ENCODE measurements around the gene FIBCD1.

The FIBCD1 gene

GRCh38 chr9:130861372-130862180 lies 77.5 kb downstream of the FIBCD1 start:
- Histone ChIP-seq H3K27ac (ENCODE audit: low read depth, low read length) (peak overlapping the region; percentile 80), H3K4me3 (ENCODE audit: low read depth in 1 of 5, low read length in 5 of 5) (no peak overlapping the region), H3K27me3 (ENCODE audit: control insufficient read depth in 5 of 5, insufficient read depth in 4 of 5, low read length in 5 of 5) (no peaks in the 10 kb centered on the region), H3K9me3 (ENCODE audit: control insufficient read depth in 5 of 5, low read length in 5 of 5) (no peaks in the 10 kb centered on the region), H3K36me3 (ENCODE audit: control insufficient read depth in 5 of 5, insufficient read depth in 5 of 5, low read length in 5 of 5) (peaks cover 3 to 53% (median 33%) of the 10 kb centered on the region in 5 donors), H3K4me1 (ENCODE audit: control insufficient read depth in 5 of 5, insufficient read depth in 5 of 5, low read length in 5 of 5) (peaks cover 21 to 86% (median 65%) of the 10 kb centered on the region in 5 donors), H3K9ac (ENCODE audit: low read length in 5 of 5) (no peak overlapping the region)

DNA sequence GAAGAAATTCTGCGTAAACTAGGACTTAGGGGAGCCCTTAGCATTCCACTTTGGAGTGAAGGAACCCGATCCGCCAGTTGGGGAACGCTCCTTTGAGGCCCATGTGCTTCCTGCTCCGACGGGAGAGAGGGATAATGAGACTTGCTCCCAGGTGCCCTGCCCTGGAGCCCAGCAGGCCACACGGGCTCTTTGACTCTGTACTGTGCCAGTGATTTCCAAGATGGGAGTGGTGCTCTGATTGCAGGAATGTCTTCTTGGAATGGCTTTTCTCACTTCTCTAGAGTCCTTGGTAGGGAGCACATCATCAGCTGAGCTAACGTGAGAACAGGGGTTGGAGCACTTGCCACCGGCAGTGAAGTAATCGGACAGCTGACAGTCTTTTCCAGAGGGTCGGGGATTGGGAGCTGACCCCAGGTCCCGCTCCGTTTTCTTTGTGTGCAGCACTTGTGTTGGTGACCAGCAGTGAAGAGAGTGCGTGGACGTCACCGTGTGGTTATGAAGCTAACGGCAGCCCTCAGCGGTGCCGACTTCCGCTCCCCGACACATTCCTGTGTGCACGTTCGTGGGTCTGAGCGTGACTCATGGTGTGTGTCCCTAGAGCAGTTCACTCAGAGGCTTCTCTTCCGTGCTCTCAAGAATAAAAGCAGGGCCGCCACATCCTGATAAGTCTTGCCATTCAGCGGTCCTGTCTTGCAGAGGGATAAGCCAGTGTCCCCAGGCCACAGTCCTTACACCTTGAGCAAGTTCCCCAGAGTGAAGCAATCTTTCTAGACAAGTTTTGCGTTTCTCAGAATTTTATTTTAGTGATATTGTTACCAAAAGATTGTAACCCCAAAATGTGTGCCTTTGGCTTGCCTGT lies 78.4 kb downstream of the FIBCD1 start:
- Histone ChIP-seq H3K36me3 (ENCODE audit: control insufficient read depth in 5 of 5, insufficient read depth in 5 of 5, low read length in 5 of 5) (peaks cover 6 to 60% (median 40%) of the 10 kb centered on the region in 5 donors), H3K4me3 (ENCODE audit: low read depth in 1 of 5, low read length in 5 of 5) (peak overlapping the region in 4 of 5 donors; percentile 32 to 45 (median 44)), H3K9ac (ENCODE audit: low read length in 5 of 5) (peak overlapping the region in 2 of 5 donors; percentile 5 to 39)

GRCh38 chr9:130858739-130859705 lies 80.0 kb downstream of the FIBCD1 start:
- Histone ChIP-seq H3K27me3 (ENCODE audit: control insufficient read depth in 5 of 5, insufficient read depth in 4 of 5, low read length in 5 of 5) (no peaks in the 10 kb centered on the region), H3K36me3 (ENCODE audit: control insufficient read depth in 5 of 5, insufficient read depth in 5 of 5, low read length in 5 of 5) (peaks cover 17 to 67% (median 44%) of the 10 kb centered on the region in 5 donors), H3K4me3 (ENCODE audit: low read depth in 1 of 5, low read length in 5 of 5) (no peak overlapping the region), H3K27ac (ENCODE audit: low read depth, low read length) (peak overlapping the region; percentile 69), H3K9me3 (ENCODE audit: control insufficient read depth in 5 of 5, low read length in 5 of 5) (no peaks in the 10 kb centered on the region), H3K9ac (ENCODE audit: low read length in 5 of 5) (peak overlapping the region in 2 of 5 donors; percentile 14 to 29), H3K4me1 (ENCODE audit: control insufficient read depth in 5 of 5, insufficient read depth in 5 of 5, low read length in 5 of 5) (peaks cover 20 to 62% (median 58%) of the 10 kb centered on the region in 5 donors)

More for the DNA sequence above, 78.4 kb downstream of the FIBCD1 start:
- H3K27me3 ChIP-seq (ENCODE audit: control insufficient read depth in 5 of 5, insufficient read depth in 4 of 5, low read length in 5 of 5), result no peaks in the 10 kb centered on the region
- H3K4me1 ChIP-seq (ENCODE audit: control insufficient read depth in 5 of 5, insufficient read depth in 5 of 5, low read length in 5 of 5), result peaks cover 20 to 77% (median 59%) of the 10 kb centered on the region in 5 donors
- H3K9me3 ChIP-seq (ENCODE audit: control insufficient read depth in 5 of 5, low read length in 5 of 5), result no peaks in the 10 kb centered on the region
- peak overlapping the region; percentile 80 for H3K27ac ChIP-seq (ENCODE audit: low read depth, low read length)

GRCh38 chr9:130857864-130858738 lies 80.9 kb downstream of the FIBCD1 start:
- Histone ChIP-seq H3K9me3 (ENCODE audit: control insufficient read depth in 5 of 5, low read length in 5 of 5) (no peaks in the 10 kb centered on the region), H3K4me1 (ENCODE audit: control insufficient read depth in 5 of 5, insufficient read depth in 5 of 5, low read length in 5 of 5) (peaks cover 17 to 53% (median 51%) of the 10 kb centered on the region in 5 donors), H3K27ac (ENCODE audit: low read depth, low read length) (peak overlapping the region; percentile 69), H3K9ac (ENCODE audit: low read length in 5 of 5) (peak overlapping the region in 1 of 5 donors; percentile 14), H3K36me3 (ENCODE audit: control insufficient read depth in 5 of 5, insufficient read depth in 5 of 5, low read length in 5 of 5) (peaks cover 17 to 62% (median 40%) of the 10 kb centered on the region in 5 donors), H3K27me3 (ENCODE audit: control insufficient read depth in 5 of 5, insufficient read depth in 4 of 5, low read length in 5 of 5) (no peaks in the 10 kb centered on the region), H3K4me3 (ENCODE audit: low read depth in 1 of 5, low read length in 5 of 5) (no peak overlapping the region)

- no peak overlapping the region for H3K9ac ChIP-seq (ENCODE audit: low read length in 5 of 5)
- no peaks in the 10 kb centered on the region for H3K9me3 ChIP-seq (ENCODE audit: control insufficient read depth in 5 of 5, low read length in 5 of 5)
- H3K36me3 ChIP-seq (ENCODE audit: control insufficient read depth in 5 of 5, insufficient read depth in 5 of 5, low read length in 5 of 5), result peaks cover 17 to 52% (median 34%) of the 10 kb centered on the region in 5 donors
- no peak overlapping the region for H3K27ac ChIP-seq (ENCODE audit: low read depth, low read length)
- H3K4me1 ChIP-seq (ENCODE audit: control insufficient read depth in 5 of 5, insufficient read depth in 5 of 5, low read length in 5 of 5), result peaks cover 13 to 40% (median 39%) of the 10 kb centered on the region in 5 donors
- no peak overlapping the region for H3K4me3 ChIP-seq (ENCODE audit: low read depth in 1 of 5, low read length in 5 of 5)
- no peaks in the 10 kb centered on the region for H3K27me3 ChIP-seq (ENCODE audit: control insufficient read depth in 5 of 5, insufficient read depth in 4 of 5, low read length in 5 of 5)
Measured at GRCh38 chr9:130856474-130856873, 82.6 kb downstream of the FIBCD1 start.

DNA sequence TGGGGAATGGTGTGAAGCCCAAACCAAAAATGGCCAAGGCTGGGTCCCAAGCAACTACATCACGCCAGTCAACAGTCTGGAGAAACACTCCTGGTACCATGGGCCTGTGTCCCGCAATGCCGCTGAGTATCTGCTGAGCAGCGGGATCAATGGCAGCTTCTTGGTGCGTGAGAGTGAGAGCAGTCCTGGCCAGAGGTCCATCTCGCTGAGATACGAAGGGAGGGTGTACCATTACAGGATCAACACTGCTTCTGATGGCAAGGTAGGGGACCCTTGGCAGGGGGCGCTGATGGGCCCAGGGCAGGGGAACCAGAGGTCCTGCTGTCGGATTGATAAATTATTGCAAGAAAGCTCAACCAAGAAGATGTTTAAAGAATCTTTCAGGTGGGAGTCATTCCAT lies 84.2 kb downstream of the FIBCD1 start:
- H3K36me3 ChIP-seq (ENCODE audit: control insufficient read depth in 5 of 5, insufficient read depth in 5 of 5, low read length in 5 of 5), result peaks cover 17 to 43% (median 30%) of the 10 kb centered on the region in 5 donors
- no peak overlapping the region for H3K27ac ChIP-seq (ENCODE audit: low read depth, low read length)
- H3K4me1 ChIP-seq (ENCODE audit: control insufficient read depth in 5 of 5, insufficient read depth in 5 of 5, low read length in 5 of 5), result peaks cover 6 to 29% (median 22%) of the 10 kb centered on the region in 5 donors
- H3K9me3 ChIP-seq (ENCODE audit: control insufficient read depth in 5 of 5, low read length in 5 of 5), result no peaks in the 10 kb centered on the region
- H3K27me3 ChIP-seq (ENCODE audit: control insufficient read depth in 5 of 5, insufficient read depth in 4 of 5, low read length in 5 of 5), result no peaks in the 10 kb centered on the region
- no peak overlapping the region for H3K4me3 ChIP-seq (ENCODE audit: low read depth in 1 of 5, low read length in 5 of 5)
- no peak overlapping the region for H3K9ac ChIP-seq (ENCODE audit: low read length in 5 of 5)

DNA sequence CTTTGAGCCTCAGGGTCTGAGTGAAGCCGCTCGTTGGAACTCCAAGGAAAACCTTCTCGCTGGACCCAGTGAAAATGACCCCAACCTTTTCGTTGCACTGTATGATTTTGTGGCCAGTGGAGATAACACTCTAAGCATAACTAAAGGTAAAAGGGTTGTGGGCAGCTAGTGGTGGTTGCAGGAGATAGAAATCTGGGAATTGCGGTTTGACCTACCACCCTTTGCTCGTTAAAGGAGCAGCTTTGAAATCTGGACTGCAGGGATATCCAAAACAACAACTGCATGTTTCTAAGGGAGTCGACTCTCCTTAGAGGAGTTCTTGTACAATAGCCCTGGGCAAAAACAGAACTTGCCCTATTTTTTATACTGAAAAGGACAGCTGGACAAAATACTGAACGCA lies 85.0 kb downstream of the FIBCD1 start:
- H3K27ac ChIP-seq (ENCODE audit: low read depth, low read length), result no peak overlapping the region
- H3K9ac ChIP-seq (ENCODE audit: low read length in 5 of 5), result no peak overlapping the region
- H3K4me1 ChIP-seq (ENCODE audit: control insufficient read depth in 5 of 5, insufficient read depth in 5 of 5, low read length in 5 of 5), result peaks cover 6 to 29% (median 15%) of the 10 kb centered on the region in 5 donors
- no peaks in the 10 kb centered on the region for H3K27me3 ChIP-seq (ENCODE audit: control insufficient read depth in 5 of 5, insufficient read depth in 4 of 5, low read length in 5 of 5)
- H3K36me3 ChIP-seq (ENCODE audit: control insufficient read depth in 5 of 5, insufficient read depth in 5 of 5, low read length in 5 of 5), result peaks cover 17 to 42% (median 29%) of the 10 kb centered on the region in 5 donors
- H3K4me3 ChIP-seq (ENCODE audit: low read depth in 1 of 5, low read length in 5 of 5), result no peak overlapping the region
- H3K9me3 ChIP-seq (ENCODE audit: control insufficient read depth in 5 of 5, low read length in 5 of 5), result no peaks in the 10 kb centered on the region

DNA sequence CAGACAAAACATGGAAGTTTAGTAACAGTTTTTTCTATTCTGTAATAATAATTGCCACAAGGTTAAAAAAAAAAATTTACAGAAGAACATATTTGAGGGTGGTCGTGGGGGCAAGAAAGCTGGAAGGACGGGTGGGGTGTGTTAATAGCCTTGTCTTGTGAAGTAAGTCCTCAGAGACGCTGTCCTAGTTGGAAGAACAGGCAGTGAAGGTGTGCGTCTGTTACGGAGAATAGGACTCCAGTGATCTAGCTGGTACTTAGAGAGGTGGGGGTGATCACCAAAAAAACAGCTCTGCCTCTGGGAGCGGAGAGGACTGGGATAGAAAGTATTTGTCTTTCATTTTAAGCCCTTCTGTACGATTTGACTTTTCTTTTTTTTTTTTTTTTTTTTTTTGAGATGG lies 86.2 kb downstream of the FIBCD1 start:
- H3K4me3 ChIP-seq (ENCODE audit: low read depth in 1 of 5, low read length in 5 of 5), result no peak overlapping the region
- no peak overlapping the region for H3K9ac ChIP-seq (ENCODE audit: low read length in 5 of 5)
- no peaks in the 10 kb centered on the region for H3K9me3 ChIP-seq (ENCODE audit: control insufficient read depth in 5 of 5, low read length in 5 of 5)
- peaks cover 2 to 24% (median 11%) of the 10 kb centered on the region in 5 donors for H3K4me1 ChIP-seq (ENCODE audit: control insufficient read depth in 5 of 5, insufficient read depth in 5 of 5, low read length in 5 of 5)
- peak overlapping the region; percentile 54 for H3K27ac ChIP-seq (ENCODE audit: low read depth, low read length)
- H3K27me3 ChIP-seq (ENCODE audit: control insufficient read depth in 5 of 5, insufficient read depth in 4 of 5, low read length in 5 of 5), result no peaks in the 10 kb centered on the region
- H3K36me3 ChIP-seq (ENCODE audit: control insufficient read depth in 5 of 5, insufficient read depth in 5 of 5, low read length in 5 of 5), result peaks cover 17 to 38% (median 29%) of the 10 kb centered on the region in 5 donors
